Cardiac atrium fibroblast (primary cell): ENCODE measurements around the gene ZNF786. TPM values are rescaled to one million over a fixed set of nuclear protein-coding genes. Genes with fewer than 3 reads are reported as not detected.

ENCODE experiments used
- total RNA-seq: library from RNA; depleted of rRNA; stranded (reverse); fragments of >200 nt; gene quantifications from 2 replicates; pipeline ENCODE4 v1.2.3, GENCODE V29; 2015

The ZNF786 gene, protein sequence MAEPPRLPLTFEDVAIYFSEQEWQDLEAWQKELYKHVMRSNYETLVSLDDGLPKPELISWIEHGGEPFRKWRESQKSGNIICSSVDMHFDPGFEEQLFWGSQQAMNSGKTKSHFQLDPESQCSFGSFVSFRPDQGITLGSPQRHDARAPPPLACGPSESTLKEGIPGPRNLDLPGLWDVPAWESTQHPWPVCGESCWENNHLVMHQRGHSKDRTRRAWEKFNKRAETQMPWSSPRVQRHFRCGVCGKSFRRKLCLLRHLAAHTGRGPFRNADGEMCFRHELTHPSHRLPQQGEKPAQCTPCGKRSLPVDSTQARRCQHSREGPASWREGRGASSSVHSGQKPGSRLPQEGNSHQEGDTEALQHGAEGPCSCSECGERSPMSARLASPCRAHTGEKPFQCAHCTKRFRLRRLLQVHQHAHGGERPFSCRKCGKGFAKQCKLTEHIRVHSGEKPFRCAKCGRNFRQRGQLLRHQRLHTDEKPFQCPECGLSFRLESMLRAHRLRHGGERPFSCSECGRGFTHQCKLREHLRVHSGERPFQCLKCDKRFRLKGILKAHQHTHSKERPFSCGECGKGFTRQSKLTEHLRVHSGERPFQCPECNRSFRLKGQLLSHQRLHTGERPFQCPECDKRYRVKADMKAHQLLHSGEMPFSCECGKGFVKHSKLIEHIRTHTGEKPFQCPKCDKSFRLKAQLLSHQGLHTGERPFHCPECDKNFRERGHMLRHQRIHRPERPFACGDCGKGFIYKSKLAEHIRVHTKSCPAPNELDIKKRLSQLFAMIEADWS
- total RNA-seq = 2.9 and 3.6 TPM in 2 replicates

DNA sequence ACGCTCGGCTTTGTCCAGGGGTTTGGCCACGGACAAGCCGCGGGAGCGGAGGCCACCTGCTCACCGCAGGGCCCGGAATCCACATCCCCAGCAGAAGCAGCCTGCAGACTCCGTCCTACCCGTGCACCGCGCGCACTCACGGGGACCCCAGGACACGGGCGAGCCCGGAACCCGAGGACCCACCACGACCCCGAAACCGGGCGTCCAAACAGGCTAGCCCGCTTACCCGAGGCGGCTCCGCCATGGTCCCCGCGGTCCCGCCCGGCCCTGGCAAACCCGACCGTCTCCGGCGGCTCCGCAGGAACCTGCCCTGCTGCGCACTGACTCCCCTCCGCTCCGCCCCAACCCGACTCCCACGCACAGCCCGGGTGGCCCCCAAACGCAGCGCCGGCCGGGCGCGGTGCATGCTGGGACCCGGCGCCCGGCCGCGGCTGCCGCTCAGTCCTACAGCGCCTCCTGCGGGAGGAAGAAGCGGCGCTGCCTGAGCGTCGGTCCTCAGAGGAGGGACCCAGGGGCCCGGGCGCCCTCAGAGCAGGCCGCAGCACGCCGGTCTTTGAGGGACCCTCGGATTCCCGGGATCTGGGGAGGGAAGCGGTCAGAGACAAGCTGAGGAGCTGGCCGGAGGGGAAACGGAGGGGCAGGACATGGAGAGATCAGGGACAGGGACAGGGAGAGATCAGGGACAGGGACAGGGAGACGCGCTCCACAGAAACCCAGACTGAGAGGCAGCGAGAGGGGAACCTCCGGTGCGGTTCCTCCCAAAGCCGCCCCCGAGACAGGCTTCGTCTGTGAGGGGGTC is at the start of gene ZNF786:
Gene ZNF786 (minus strand): TSS at position 322 of the 799 bp plus-strand sequence. CDS start 78 bp downstream, at position 244.

DNA sequence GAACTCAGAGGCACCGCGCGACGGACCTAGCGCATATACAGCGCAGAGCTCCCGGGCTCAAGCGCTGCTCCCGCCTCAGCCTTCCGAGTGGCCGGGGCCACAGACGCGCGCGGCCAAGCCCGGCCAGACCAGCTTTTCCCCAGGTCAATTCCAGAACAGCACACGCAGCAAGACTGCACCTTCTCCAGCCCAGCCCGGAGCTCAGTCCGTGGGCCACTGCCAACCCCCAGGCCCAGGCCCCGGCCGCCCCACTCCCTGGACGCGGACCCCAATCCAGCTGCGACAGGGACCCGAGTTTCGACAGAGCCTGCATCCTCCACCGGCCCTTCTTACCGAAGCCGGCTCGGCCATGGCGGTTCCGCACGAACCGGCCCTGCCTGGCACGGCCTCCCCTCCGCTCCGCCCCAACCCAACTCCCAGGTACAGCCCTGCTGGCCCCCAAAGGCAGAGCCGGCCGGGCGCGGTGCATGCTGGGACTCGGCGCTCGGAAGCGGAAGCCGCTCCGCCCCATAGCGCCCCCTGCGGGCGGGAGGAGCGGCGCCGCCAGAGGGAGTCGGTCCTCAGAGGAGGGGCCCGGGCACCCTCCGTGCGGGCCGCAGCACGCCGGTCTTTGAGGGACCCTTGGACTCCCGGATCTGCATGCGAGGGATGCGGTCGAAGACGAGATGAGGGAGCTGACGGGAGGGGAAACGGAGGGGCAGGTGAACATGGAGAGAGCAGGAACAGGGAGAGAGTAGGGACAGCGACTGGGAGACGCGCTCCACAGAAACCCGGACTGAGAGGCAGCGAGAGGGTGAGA is 35.5 kb upstream of the ZNF786 start, which contains the start of gene ZNF425:
Gene ZNF425 (minus strand): TSS at position 462 of the 799 bp plus-strand sequence. CDS start 111 bp downstream, at position 351.

DNA sequence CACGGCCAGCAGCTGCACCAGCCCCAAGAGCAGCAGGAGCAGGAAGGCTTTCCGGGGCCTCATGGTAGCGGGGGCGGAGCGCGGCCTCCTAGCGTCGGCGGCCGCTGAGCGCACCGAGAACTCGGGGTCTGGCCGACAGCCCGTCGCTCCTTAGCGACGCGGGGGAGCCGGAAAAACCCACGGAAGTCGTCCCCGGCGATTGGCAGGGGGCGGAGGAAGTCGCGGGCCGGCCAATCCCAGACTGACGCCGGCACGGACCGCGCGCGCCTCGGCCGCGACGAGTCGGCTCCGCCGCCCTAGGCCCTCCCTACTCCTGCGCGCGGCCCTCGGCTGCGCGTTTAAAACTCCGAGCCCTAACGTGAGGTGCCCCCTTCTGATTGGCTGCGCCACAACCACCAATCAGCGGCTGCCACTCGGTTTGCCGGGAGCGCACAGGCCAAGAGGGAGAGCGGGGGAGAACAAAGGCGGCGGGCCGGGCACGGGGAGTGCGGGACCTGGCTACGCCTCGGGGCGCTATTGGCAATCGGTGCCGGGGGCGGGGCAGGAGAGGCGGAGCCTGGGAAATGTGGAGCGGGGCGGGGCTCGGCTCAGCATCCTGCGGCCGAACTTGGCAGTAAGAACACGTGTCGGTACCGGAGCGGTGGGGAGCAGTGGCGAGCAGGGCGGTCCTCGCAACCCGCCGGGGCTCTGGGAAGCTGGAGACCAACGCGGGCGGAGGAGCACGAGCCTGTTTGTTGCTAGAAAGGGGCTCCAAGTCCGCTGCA is 62.0 kb downstream of the ZNF786 start, which contains the start of gene PDIA4:
Gene PDIA4 (minus strand): TSS at position 160 of the 764 bp plus-strand sequence. CDS start 97 bp downstream, at position 63.

Other genes starting within 250 kb of the ZNF786 start
- gene EZH2, start 206.4 kb downstream of the ZNF786 start, total RNA-seq = 2.8 and 4.3 TPM in 2 replicates
- gene PDIA4, start 62.2 kb downstream of the ZNF786 start, total RNA-seq = 289 and 307 TPM in 2 replicates
- gene ZNF425, start 35.6 kb upstream of the ZNF786 start, total RNA-seq = 2.7 and 4.1 TPM in 2 replicates
- 6.3 and 16.5 TPM in 2 replicates for gene ZNF398, start 56.7 kb upstream of the ZNF786 start, total RNA-seq
- 18.2 and 20.1 TPM in 2 replicates for gene ZNF282, start 104.8 kb upstream of the ZNF786 start, total RNA-seq
- gene ZNF212, start 148.9 kb upstream of the ZNF786 start, total RNA-seq = 3.1 and 3.8 TPM in 2 replicates
- 4.9 and 10.8 TPM in 2 replicates for gene ZNF783, start 171.5 kb upstream of the ZNF786 start, total RNA-seq